MCF 10A (cell line): Measurements from ENCODE around the gene PCDHA7. TPM values are rescaled to one million over a fixed set of nuclear protein-coding genes. Genes with fewer than 3 reads are reported as not detected.

Source experiments
- BruUV-seq: library from RNA; stranded (reverse); fragments of 400-500 nt; replicated peaks from 2 replicates; lab custom pipeline; 2021; lab: Mats Ljungman, UMichigan
- CTCF ChIA-PET: fragments of 300-600 bp; sonication (Branson Sonifier 250); formaldehyde crosslinking; extraction: SDS; loops from one replicate; lab custom pipeline; 2021; ENCODE audit warnings: antibody characterized with exemption, inconsistent platforms; lab: Yijun Ruan, JAX
- POLR2A ChIA-PET: fragments of 300-600, 350-650 bp; sonication (Branson Sonifier 250); formaldehyde crosslinking; extraction: SDS; loops from one replicate; lab custom pipeline; 2020; ENCODE audit warnings: antibody characterized with exemption, inconsistent platforms; lab: Yijun Ruan, JAX
- DNase-seq: peaks from one replicate; pipeline ENCODE4 v3.0.0-alpha.2; 2018; ENCODE audit not compliant: unreplicated experiment
- H3K27ac Mint-ChIP-seq: one replicate; pipeline ENCODE4 v1.8.0; 2022; ENCODE audit warnings: mild to moderate bottlenecking, low read depth, mixed read lengths; ENCODE audit not compliant: unreplicated experiment
- H3K27me3 Mint-ChIP-seq: one replicate; pipeline ENCODE4 v1.8.0; 2022; ENCODE audit warnings: mixed read lengths; ENCODE audit not compliant: insufficient read depth, unreplicated experiment
- H3K36me3 Mint-ChIP-seq: one replicate; pipeline ENCODE4 v1.8.0; 2022; ENCODE audit warnings: mild to moderate bottlenecking, moderate library complexity, mixed read lengths; ENCODE audit not compliant: insufficient read depth, unreplicated experiment
- H3K4me1 Mint-ChIP-seq: one replicate; pipeline ENCODE4 v1.8.0; 2022; ENCODE audit warnings: mixed read lengths; ENCODE audit not compliant: insufficient read depth, unreplicated experiment
- H3K4me3 Mint-ChIP-seq: one replicate; pipeline ENCODE4 v1.8.0; 2022; ENCODE audit warnings: mild to moderate bottlenecking, moderate library complexity, mixed read lengths; ENCODE audit not compliant: unreplicated experiment
- H3K9me3 Mint-ChIP-seq: one replicate; pipeline ENCODE4 v1.8.0; 2022; ENCODE audit warnings: mixed read lengths; ENCODE audit not compliant: unreplicated experiment
- intact Hi-C: fragments of 100-400 bp; cut with micrococcal nuclease; formaldehyde crosslinking; loops from 2 replicates; pipeline ENCODE4 v1.14.1; 2022
- total RNA-seq: library from RNA; stranded (reverse); gene quantifications from 2 replicates; pipeline ENCODE4 v1.2.3, GENCODE V29; 2022
- TF ChIP-seq, protein P1 (sequence below): fragments of 200-600 bp; IDR thresholded peaks from one replicate; pipeline ENCODE4 v1.8.0; 2022; ENCODE audit warnings: antibody characterized with exemption, mild to moderate bottlenecking; ENCODE audit not compliant: unreplicated experiment

The PCDHA7 gene
- total RNA-seq, 1 experiment from 2014 or later, result 0.40 TPM

DNA sequence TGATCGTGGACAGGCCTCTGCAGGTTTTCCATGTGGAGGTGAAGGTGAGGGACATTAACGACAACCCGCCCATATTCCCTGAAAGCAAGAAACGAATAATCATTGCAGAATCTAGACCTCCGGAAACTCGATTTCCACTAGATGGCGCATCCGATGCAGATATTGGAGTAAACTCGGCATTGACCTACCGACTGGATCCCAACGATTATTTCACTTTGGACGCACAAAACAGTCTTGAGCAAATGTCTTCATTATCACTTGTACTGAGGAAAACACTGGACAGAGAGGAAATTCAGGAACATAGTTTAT, 48.5 kb downstream of the PCDHA7 start:
- intact Hi-C loops, result no loop called here
- TF ChIP-seq, protein P1, sequence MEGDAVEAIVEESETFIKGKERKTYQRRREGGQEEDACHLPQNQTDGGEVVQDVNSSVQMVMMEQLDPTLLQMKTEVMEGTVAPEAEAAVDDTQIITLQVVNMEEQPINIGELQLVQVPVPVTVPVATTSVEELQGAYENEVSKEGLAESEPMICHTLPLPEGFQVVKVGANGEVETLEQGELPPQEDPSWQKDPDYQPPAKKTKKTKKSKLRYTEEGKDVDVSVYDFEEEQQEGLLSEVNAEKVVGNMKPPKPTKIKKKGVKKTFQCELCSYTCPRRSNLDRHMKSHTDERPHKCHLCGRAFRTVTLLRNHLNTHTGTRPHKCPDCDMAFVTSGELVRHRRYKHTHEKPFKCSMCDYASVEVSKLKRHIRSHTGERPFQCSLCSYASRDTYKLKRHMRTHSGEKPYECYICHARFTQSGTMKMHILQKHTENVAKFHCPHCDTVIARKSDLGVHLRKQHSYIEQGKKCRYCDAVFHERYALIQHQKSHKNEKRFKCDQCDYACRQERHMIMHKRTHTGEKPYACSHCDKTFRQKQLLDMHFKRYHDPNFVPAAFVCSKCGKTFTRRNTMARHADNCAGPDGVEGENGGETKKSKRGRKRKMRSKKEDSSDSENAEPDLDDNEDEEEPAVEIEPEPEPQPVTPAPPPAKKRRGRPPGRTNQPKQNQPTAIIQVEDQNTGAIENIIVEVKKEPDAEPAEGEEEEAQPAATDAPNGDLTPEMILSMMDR, result peak; percentile 9
- H3K36me3 Mint-ChIP-seq, result peaks cover 6% of the 10 kb centered on the region
- POLR2A ChIA-PET, result interaction anchor here (2.2 kb wide), 1 partner anchor 11 kb away, joined by 12 read pairs; no protein-coding TSS in a partner anchor
- no peak overlapping the region for H3K4me3 Mint-ChIP-seq
- CTCF ChIA-PET, result interaction anchor here (0.8 to 1.0 kb wide), 2 partner anchors 122 to 152 kb away, joined by 3 read pairs; no protein-coding TSS in a partner anchor
- peak; percentile 20 for DNase-seq
- no peaks in the 10 kb centered on the region for H3K4me1 Mint-ChIP-seq
- peaks cover 22% of the 10 kb centered on the region for H3K9me3 Mint-ChIP-seq
- no TSS peak for BruUV-seq
- no peak overlapping the region for H3K27ac Mint-ChIP-seq
- no peaks in the 10 kb centered on the region for H3K27me3 Mint-ChIP-seq

DNA sequence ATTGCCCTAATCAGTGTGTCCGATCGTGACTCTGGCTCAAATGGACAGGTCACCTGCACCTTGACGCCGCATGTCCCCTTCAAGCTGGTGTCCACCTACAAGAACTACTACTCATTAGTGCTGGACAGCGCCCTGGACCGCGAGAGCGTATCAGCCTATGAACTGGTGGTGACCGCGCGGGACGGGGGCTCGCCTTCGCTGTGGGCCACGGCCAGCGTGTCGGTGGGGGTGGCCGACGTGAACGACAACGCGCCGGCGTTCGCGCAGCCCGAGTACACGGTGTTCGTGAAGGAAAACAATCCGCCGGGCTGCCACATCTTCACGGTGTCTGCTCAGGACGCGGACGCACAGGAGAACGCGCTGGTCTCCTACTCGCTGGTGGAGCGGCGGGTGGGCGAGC, 49.3 kb downstream of the PCDHA7 start:
- no peak for DNase-seq
- BruUV-seq, result no TSS peak
- ChIA-PET POLR2A (interaction anchor here (2.2 kb wide), 1 partner anchor 10 kb away, joined by 12 read pairs; no protein-coding TSS in a partner anchor), CTCF (interaction anchor here (1.8 kb wide), 1 partner anchor 8 kb away, joined by 8 read pairs; no protein-coding TSS in a partner anchor)
- H3K36me3 Mint-ChIP-seq, result peaks cover 6% of the 10 kb centered on the region
- no peak overlapping the region for H3K4me3 Mint-ChIP-seq
- TF ChIP-seq, protein P1, result no peak
- peaks cover 24% of the 10 kb centered on the region for H3K9me3 Mint-ChIP-seq
- no peaks in the 10 kb centered on the region for H3K4me1 Mint-ChIP-seq
- intact Hi-C loops, result no loop called here
- no peaks in the 10 kb centered on the region for H3K27me3 Mint-ChIP-seq
- no peak overlapping the region for H3K27ac Mint-ChIP-seq

DNA sequence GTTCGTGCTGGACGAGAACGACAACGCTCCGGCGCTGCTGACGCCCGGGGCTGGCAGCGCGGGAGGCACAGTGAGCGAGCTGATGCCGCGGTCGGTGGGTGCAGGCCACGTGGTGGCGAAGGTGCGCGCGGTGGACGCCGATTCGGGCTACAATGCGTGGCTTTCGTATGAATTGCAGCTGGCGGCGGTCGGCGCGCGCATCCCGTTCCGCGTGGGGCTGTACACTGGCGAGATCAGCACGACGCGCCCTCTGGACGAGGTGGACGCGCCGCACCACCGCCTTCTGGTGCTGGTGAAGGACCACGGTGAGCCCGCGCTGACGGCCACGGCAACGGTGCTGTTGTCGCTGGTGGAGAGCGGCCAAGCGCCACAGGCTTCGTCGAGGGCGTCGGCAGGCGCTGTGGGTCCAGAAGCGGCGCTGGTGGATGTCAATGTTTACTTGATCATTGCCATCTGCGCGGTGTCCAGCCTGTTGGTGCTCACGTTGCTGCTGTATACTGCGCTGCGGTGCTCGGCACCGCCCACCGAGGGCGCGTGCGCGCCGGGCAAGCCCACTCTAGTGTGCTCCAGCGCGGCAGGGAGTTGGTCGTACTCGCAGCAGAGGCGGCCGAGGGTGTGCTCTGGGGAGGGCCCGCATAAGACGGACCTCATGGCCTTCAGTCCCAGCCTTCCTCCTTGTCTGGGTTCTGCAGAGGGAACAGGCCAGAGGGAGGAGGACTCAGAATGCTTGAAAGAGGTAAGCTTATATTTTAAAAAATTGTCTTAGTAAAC, 50.0 kb downstream of the PCDHA7 start:
- ChIA-PET POLR2A (interaction anchor here (2.2 kb wide), 1 partner anchor 9 kb away, joined by 12 read pairs; no protein-coding TSS in a partner anchor), CTCF (interaction anchor here (1.3 to 1.8 kb wide), 2 partner anchors 8 to 156 kb away, joined by 5 to 8 read pairs; no protein-coding TSS in a partner anchor)
- no peak for DNase-seq
- Mint-ChIP-seq H3K9me3 (peaks cover 18% of the 10 kb centered on the region), H3K4me1 (no peaks in the 10 kb centered on the region), H3K36me3 (peaks cover 6% of the 10 kb centered on the region), H3K4me3 (no peak overlapping the region), H3K27me3 (no peaks in the 10 kb centered on the region), H3K27ac (no peak overlapping the region)
- TF ChIP-seq, protein P1, result no peak
- BruUV-seq, result no TSS peak
- intact Hi-C loops, result no loop called here

Other genes with a start within 250 kb of the PCDHA7 start
- gene CD14, start 201.1 kb upstream of the PCDHA7 start, total RNA-seq, result 0.79 and 2.2 TPM in 2 replicates
- gene TMCO6, start 194.8 kb upstream of the PCDHA7 start, total RNA-seq, result 15.7 and 17.2 TPM in 2 replicates
- gene NDUFA2, start 186.6 kb upstream of the PCDHA7 start, total RNA-seq, result 63.2 and 82.2 TPM in 2 replicates
- 128 and 160 TPM in 2 replicates for gene IK, start 186.4 kb upstream of the PCDHA7 start, total RNA-seq
- 35.0 and 36.4 TPM in 2 replicates for gene WDR55, start 169.4 kb upstream of the PCDHA7 start, total RNA-seq
- gene DND1, start 160.7 kb upstream of the PCDHA7 start, total RNA-seq, result 4.3 and 5.1 TPM in 2 replicates
- gene HARS1, start 142.9 kb upstream of the PCDHA7 start, total RNA-seq, result 126 and 131 TPM in 2 replicates
- 48.5 and 54.3 TPM in 2 replicates for gene HARS2, start 142.8 kb upstream of the PCDHA7 start, total RNA-seq
- gene ZMAT2, start 133.8 kb upstream of the PCDHA7 start, total RNA-seq, result 54.9 and 70.4 TPM in 2 replicates
- 0.07 TPM in 1 of 2 replicates, not detected in the other for gene PCDHA1, start 48.1 kb upstream of the PCDHA7 start, total RNA-seq
- gene PCDHA2, start 39.4 kb upstream of the PCDHA7 start, total RNA-seq, result not detected in 2 replicates
- gene PCDHA3, start 33.2 kb upstream of the PCDHA7 start, total RNA-seq, result not detected in 2 replicates
- 0.16 and 0.49 TPM in 2 replicates for gene PCDHA4, start 27.2 kb upstream of the PCDHA7 start, total RNA-seq
- gene PCDHA5, start 12.7 kb upstream of the PCDHA7 start, total RNA-seq, result 0.12 and 0.22 TPM in 2 replicates
- 1.0 and 1.5 TPM in 2 replicates for gene PCDHA6, start 6.3 kb upstream of the PCDHA7 start, total RNA-seq
- gene PCDHA8, start 6.9 kb downstream of the PCDHA7 start, total RNA-seq, result 0.25 TPM in 1 of 2 replicates, not detected in the other
- gene PCDHA9, start 14.1 kb downstream of the PCDHA7 start, total RNA-seq, result 0.25 and 0.28 TPM in 2 replicates
- 0.15 and 0.16 TPM in 2 replicates for gene PCDHA10, start 21.6 kb downstream of the PCDHA7 start, total RNA-seq
- 0.27 and 0.49 TPM in 2 replicates for gene PCDHA11, start 34.7 kb downstream of the PCDHA7 start, total RNA-seq
- 6.1 and 9.6 TPM in 2 replicates for gene PCDHA12, start 41.0 kb downstream of the PCDHA7 start, total RNA-seq
- gene PCDHA13, start 47.9 kb downstream of the PCDHA7 start, total RNA-seq, result 0.33 and 0.74 TPM in 2 replicates
- gene PCDHAC1, start 92.0 kb downstream of the PCDHA7 start, total RNA-seq, result 17.2 and 26.3 TPM in 2 replicates
- 9.3 and 12.3 TPM in 2 replicates for gene PCDHAC2, start 132.2 kb downstream of the PCDHA7 start, total RNA-seq
- not detected in 2 replicates for gene PCDHB1, start 217.1 kb downstream of the PCDHA7 start, total RNA-seq